IPS-20b (cell line): Measurements from ENCODE around the gene MPV17.
"Not testable (repeated sequence)": the region's sequence is repeated elsewhere in the genome, so short reads cannot be mapped to it uniquely, and the experiment has no call there.

Source experiments
- H3K27ac ChIP-seq: one replicate; pipeline ENCODE4 v1.5.1; 2013; ENCODE audit warnings: low read length
- H3K27me3 ChIP-seq: 2 replicates; pipeline ENCODE4 v1.6.1; 2013; ENCODE audit warnings: mild to moderate bottlenecking, low read length, inconsistent platforms; ENCODE audit not compliant: insufficient read depth
- H3K36me3 ChIP-seq: 2 replicates; pipeline ENCODE4 v1.6.1; 2013; ENCODE audit warnings: low read depth, mild to moderate bottlenecking, inconsistent platforms, low read length, moderate library complexity; ENCODE audit not compliant: insufficient read depth
- H3K4me1 ChIP-seq: 2 replicates; pipeline ENCODE4 v1.6.1; 2013; ENCODE audit warnings: mild to moderate bottlenecking, control low read depth, inconsistent platforms, low read length, moderate library complexity; ENCODE audit not compliant: insufficient read depth
- H3K4me3 ChIP-seq: 2 replicates; pipeline ENCODE4 v1.5.1; 2013; ENCODE audit warnings: mild to moderate bottlenecking, low read length, inconsistent platforms
- H3K9ac ChIP-seq: 2 replicates; pipeline ENCODE4 v1.6.1; 2013; ENCODE audit warnings: low read depth, mild to moderate bottlenecking, inconsistent platforms, low read length, moderate library complexity
- H3K9me3 ChIP-seq: 2 replicates; pipeline ENCODE4 v1.6.1; 2013; ENCODE audit warnings: mild to moderate bottlenecking, low read depth, low read length, inconsistent platforms; ENCODE audit not compliant: insufficient read depth

MPV17 gene

GRCh38 chr2:27306573-27307286 is 16.2 kb downstream of the MPV17 start:
- peaks cover 58% of the 10 kb centered on the region for H3K27me3 ChIP-seq
- H3K4me1 ChIP-seq: no peaks in the 10 kb centered on the region

GRCh38 chr2:27306136-27306535 is 16.8 kb downstream of the MPV17 start:
- Histone ChIP-seq H3K27ac (no peak overlapping the region), H3K4me1 (no peaks in the 10 kb centered on the region), H3K27me3 (peaks cover 58% of the 10 kb centered on the region), H3K9ac (no peak overlapping the region), H3K4me3 (no peak overlapping the region), H3K36me3 (no peaks in the 10 kb centered on the region; the same call in 1 of the 2 replicates), H3K9me3 (no peaks in the 10 kb centered on the region)

More at GRCh38 chr2:27306573-27307286, 16.2 kb downstream of the MPV17 start:
- Histone ChIP-seq H3K9me3 (no peaks in the 10 kb centered on the region), H3K9ac (no peak overlapping the region), H3K4me3 (peak overlapping the region; percentile 22; the same call in 1 of the 2 replicates), H3K27ac (no peak overlapping the region), H3K36me3 (no peaks in the 10 kb centered on the region; the same call in 1 of the 2 replicates)

DNA sequence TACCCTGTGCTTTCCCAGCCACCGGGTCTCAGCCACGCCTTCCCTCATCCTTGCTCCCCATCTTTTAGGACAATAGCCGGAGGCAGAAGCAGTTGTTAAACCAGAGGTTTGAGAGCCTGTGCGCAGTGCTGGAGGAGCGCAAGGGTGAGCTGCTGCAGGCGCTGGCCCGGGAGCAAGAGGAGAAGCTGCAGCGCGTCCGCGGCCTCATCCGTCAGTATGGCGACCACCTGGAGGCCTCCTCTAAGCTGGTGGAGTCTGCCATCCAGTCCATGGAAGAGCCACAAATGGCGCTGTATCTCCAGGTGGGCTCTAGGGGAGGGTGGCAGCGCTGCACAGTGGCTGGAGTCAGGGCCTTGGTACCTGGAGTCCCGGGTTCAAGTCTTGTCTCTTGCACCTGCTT is 17.4 kb downstream of the MPV17 start:
- H3K4me1 ChIP-seq: no peaks in the 10 kb centered on the region
- H3K9me3 ChIP-seq: no peaks in the 10 kb centered on the region
- H3K4me3 ChIP-seq: no peak overlapping the region
- H3K9ac ChIP-seq: no peak overlapping the region
- H3K27ac ChIP-seq: no peak overlapping the region
- no peaks in the 10 kb centered on the region; the same call in 1 of the 2 replicates for H3K36me3 ChIP-seq
- peaks cover 58% of the 10 kb centered on the region for H3K27me3 ChIP-seq

DNA sequence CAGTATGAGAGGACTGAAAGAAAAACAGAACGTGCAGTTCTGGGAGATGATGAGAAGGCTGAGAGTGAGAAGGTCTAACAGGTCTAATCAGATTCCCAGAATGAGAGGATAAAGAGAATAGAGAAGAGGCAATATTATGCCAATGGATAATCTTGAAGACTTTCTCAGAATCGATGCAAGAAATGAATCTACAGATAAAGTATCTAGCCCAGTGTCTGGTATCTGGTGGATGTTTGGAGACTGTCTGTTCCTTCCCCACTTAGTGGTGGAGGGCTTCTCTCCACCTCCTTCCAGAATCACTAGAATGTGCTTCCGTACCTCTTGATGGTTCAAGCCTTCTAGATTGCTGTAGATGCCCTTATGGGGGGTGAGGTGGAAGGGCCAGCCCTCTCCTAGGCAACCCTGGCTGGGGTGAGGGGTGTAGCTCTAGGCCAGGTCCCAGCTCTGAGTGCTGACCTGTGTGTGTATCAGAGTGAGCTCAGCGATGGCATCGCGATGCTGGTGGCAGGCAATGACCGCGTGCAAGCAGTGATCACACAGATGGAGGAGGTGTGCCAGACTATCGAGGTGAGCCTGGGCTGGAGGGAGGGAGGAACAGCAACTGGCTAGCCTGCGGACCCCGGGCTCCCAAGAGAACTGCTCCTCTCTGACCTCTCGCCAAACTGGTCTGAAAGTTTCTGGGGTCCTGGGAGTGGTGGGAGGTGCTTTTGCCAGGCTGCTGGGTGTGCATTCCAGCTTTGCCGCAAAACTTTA is 18.2 kb downstream of the MPV17 start:
- no peak overlapping the region for H3K4me3 ChIP-seq
- H3K9me3 ChIP-seq: no peaks in the 10 kb centered on the region
- no peak overlapping the region for H3K27ac ChIP-seq
- no peaks in the 10 kb centered on the region; the same call in 1 of the 2 replicates for H3K36me3 ChIP-seq
- no peak overlapping the region for H3K9ac ChIP-seq
- H3K27me3 ChIP-seq: peaks cover 55% of the 10 kb centered on the region
- no peaks in the 10 kb centered on the region for H3K4me1 ChIP-seq

GRCh38 chr2:27303093-27304025 is 19.5 kb downstream of the MPV17 start:
- peaks cover 42% of the 10 kb centered on the region for H3K27me3 ChIP-seq
- H3K36me3 ChIP-seq: no peaks in the 10 kb centered on the region
- H3K9me3 ChIP-seq: no peaks in the 10 kb centered on the region
- H3K27ac ChIP-seq: no peak overlapping the region
- H3K9ac ChIP-seq: no peak overlapping the region; the same call in 1 of the 2 replicates
- no peaks in the 10 kb centered on the region for H3K4me1 ChIP-seq
- peak overlapping the region; percentile 30; the same call in 1 of the 2 replicates for H3K4me3 ChIP-seq

- not testable (repeated sequence) for H3K4me3 ChIP-seq
Observed at GRCh38 chr2:27300606-27301005, 22.3 kb downstream of the MPV17 start.

DNA sequence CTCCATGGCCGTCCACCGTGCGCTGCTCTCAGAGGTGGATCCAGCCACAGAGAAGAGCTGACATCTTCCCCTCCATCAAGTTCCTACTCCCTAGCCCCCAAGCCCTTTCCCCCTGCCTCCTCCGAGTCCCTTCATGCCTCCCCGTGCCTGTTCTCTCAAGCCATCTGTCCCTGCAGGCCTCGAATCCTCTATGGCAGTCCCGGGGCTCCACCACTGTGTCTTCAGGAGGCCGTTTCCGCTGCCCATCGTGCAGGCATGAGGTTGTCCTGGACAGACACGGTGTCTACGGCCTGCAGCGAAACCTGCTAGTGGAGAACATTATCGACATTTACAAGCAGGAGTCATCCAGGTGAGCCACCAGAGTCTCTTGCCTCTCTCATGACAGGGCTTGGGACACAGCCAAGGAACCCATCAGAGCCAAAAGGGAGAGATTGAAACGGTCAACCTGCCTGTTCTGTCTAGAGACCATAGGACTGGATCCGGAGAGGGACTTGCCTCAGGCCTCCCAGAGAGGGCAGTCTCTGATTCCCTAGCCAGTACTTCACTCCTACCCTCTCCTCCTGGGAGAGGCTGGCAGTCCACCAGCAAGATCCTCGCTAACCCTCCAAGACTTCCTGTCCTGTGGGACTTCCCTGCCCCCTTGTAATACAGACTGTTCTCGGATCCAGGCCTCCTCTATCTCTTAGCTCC is 24.4 kb downstream of the MPV17 start:
- Histone ChIP-seq H3K4me1 (no peaks in the 10 kb centered on the region), H3K4me3 (no peak overlapping the region), H3K27ac (no peak overlapping the region), H3K9me3 (no peaks in the 10 kb centered on the region), H3K9ac (no peak overlapping the region), H3K27me3 (no peaks in the 10 kb centered on the region), H3K36me3 (no peaks in the 10 kb centered on the region)

More at GRCh38 chr2:27300606-27301005, 22.3 kb downstream of the MPV17 start:
- not testable (repeated sequence) for H3K9ac ChIP-seq, H3K27ac ChIP-seq, H3K4me1 ChIP-seq, H3K9me3 ChIP-seq, H3K36me3 ChIP-seq
- peaks cover 14% of the 10 kb centered on the region for H3K27me3 ChIP-seq

DNA sequence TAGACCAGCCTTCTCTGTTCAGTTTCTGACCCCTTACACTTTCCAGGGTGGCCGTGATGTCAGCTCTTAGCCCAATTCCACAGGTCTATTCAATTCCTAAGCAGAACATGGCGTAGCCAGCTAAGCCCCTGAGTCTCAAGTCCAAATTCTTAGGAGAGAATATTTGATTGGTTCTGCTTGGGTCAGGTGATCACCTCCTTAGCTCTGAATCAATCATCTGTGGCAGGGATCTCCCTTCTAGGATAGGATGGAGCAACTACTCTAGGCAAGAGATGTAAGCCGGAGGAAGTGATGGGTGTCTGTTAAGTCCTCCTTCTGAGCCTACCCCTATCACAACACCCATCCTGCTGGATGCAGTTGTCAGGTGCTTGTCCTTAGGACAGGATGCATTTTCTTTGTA is 25.7 kb downstream of the MPV17 start:
- no peaks in the 10 kb centered on the region for H3K9me3 ChIP-seq
- H3K36me3 ChIP-seq: no peaks in the 10 kb centered on the region
- no peak overlapping the region for H3K4me3 ChIP-seq
- no peaks in the 10 kb centered on the region for H3K27me3 ChIP-seq
- no peak overlapping the region for H3K9ac ChIP-seq
- no peaks in the 10 kb centered on the region; the same call in 1 of the 2 replicates for H3K4me1 ChIP-seq
- H3K27ac ChIP-seq: no peak overlapping the region

DNA sequence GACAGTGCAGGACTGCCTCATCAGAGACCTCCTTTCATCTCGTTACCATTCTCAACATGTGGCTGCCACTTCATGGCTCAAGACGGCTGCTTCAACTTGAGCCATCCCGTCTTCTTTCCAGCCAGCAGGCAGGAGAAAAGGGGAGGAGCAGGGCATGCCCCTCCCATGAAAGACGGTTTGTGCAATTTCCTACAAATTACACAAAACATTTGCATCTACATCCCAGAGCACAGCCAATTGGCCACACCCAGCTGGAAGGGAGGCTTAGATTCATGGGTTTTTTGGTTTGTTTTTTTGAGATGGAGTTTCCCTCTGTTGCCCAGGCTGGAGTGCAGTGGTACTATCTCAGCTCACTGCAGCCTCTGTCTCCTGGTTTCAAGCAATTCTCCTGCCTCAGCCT is 26.4 kb downstream of the MPV17 start:
- Histone ChIP-seq H3K9me3 (no peaks in the 10 kb centered on the region), H3K36me3 (no peaks in the 10 kb centered on the region), H3K4me1 (no peaks in the 10 kb centered on the region; the same call in 1 of the 2 replicates), H3K27me3 (0 out of 2 replicates have a peak, but pooled peaks cover 5% of the 10 kb centered on the region), H3K4me3 (no peak overlapping the region), H3K9ac (no peak overlapping the region), H3K27ac (no peak overlapping the region)

DNA sequence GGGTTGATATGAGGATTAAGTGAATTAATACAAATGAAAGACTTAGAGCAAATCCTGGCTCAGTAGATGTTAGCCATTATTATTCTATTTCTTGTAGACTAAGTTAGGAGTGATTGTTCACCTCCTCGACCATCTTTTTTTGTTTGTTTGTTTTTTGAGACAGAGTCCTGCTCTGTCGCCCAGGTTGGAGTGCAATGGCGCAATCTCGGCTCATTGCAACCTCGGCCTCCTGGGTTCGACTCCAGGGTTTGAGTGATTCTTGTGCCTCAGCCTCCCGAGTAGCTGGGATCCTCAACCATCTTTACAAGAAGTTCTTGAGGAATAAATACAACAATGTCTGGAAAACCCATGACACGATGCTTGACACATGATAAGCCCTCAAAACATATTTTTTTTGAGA is 28.0 kb downstream of the MPV17 start:
- no peak overlapping the region for H3K4me3 ChIP-seq
- H3K9ac ChIP-seq: no peak overlapping the region
- no peaks in the 10 kb centered on the region for H3K9me3 ChIP-seq
- no peaks in the 10 kb centered on the region for H3K36me3 ChIP-seq
- H3K27ac ChIP-seq: no peak overlapping the region
- 0 out of 2 replicates have a peak, but pooled peaks cover 8% of the 10 kb centered on the region for H3K27me3 ChIP-seq
- H3K4me1 ChIP-seq: no peaks in the 10 kb centered on the region; the same call in 1 of the 2 replicates

DNA sequence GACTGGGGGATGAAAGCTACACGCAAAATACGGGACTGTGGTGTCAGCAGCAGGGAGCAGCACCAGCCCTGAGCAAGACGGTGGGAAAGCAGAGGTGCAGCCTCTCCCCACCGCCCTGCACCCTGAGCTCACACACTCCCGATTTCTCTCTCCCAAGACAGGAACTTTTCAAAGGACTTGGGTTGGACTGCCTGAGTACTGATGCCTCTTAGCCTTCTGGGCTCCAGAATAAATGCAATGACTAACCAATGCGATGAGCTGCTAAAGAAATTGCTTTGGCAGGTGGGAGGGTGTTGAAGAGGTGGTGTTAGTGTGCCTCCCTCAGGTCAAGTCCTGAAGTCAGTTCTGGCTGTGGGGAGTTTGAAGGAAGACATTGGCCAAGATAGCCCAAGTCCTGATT is 31.0 kb downstream of the MPV17 start:
- Histone ChIP-seq H3K27me3 (0 out of 2 replicates have a peak, but pooled peaks cover 8% of the 10 kb centered on the region), H3K36me3 (no peaks in the 10 kb centered on the region), H3K9ac (no peak overlapping the region), H3K4me3 (peak overlapping the region; percentile 8; the same call in 1 of the 2 replicates), H3K9me3 (no peaks in the 10 kb centered on the region), H3K4me1 (no peaks in the 10 kb centered on the region; the same call in 1 of the 2 replicates), H3K27ac (no peak overlapping the region)
